HEK293T (cell line): ENCODE results near the gene EGLN1.

ENCODE experiments used
- ARNT ChIP-seq: fragments of 450-650 bp; IDR thresholded peaks from 2 replicates; pipeline ENCODE4 v1.6.1; 2017; ENCODE audit warnings: mild to moderate bottlenecking
- BHLHE40 ChIP-seq: fragments of 450-650 bp; IDR thresholded peaks from 2 replicates; pipeline ENCODE4 v1.6.1; 2016; ENCODE audit warnings: mild to moderate bottlenecking, moderate library complexity, borderline replicate concordance
- FOXA1 ChIP-seq: fragments of 450-650 bp; IDR thresholded peaks from 2 replicates; pipeline ENCODE4 v1.6.1; 2016; ENCODE audit warnings: mild to moderate bottlenecking
- FOXK2 ChIP-seq: fragments of 450-650 bp; IDR thresholded peaks from 2 replicates; pipeline ENCODE4 v1.6.1; 2016; ENCODE audit warnings: mild to moderate bottlenecking
- FOXM1 ChIP-seq: fragments of 450-650 bp; IDR thresholded peaks from 2 replicates; pipeline ENCODE4 v1.6.1; 2017; ENCODE audit warnings: mild to moderate bottlenecking, borderline replicate concordance
- HDGF ChIP-seq: fragments of 450-650 bp; IDR thresholded peaks from 2 replicates; pipeline ENCODE4 v1.6.1; 2017; ENCODE audit warnings: antibody characterized with exemption, borderline replicate concordance
- L3MBTL2 ChIP-seq: fragments of 450-650 bp; conservative IDR thresholded peaks from 2 replicates; pipeline ENCODE4 v1.6.1; 2016; ENCODE audit warnings: mild to moderate bottlenecking
- LEF1 ChIP-seq: fragments of 450-650 bp; IDR thresholded peaks from 2 replicates; pipeline ENCODE4 v1.6.1; 2017; ENCODE audit warnings: mild to moderate bottlenecking, borderline replicate concordance
- SP1 ChIP-seq: fragments of 450-650 bp; IDR thresholded peaks from 2 replicates; pipeline ENCODE4 v1.6.1; 2017
- SUZ12 ChIP-seq: fragments of 450-650 bp; IDR thresholded peaks from 2 replicates; pipeline ENCODE4 v1.6.1; 2016; ENCODE audit warnings: mild to moderate bottlenecking
- TARDBP ChIP-seq: fragments of 450-650 bp; IDR thresholded peaks from 2 replicates; pipeline ENCODE4 v1.6.1; 2016

- TF ChIP-seq SUZ12 (no peak), FOXM1 (no peak), HDGF (no peak), ARNT (no peak), FOXK2 (no peak), TARDBP (no peak), FOXA1 (no peak), SP1 (no peak), BHLHE40 (no peak), L3MBTL2 (no peak), LEF1 (no peak)
Observed at GRCh38 chr1:231369282-231369681, 52.8 kb downstream of the EGLN1 start.
